Esophagus muscularis mucosa (tissue), 4 donors: ENCODE measurements around the gene CKLF. TPM values are rescaled to one million over a fixed set of nuclear protein-coding genes. Genes with fewer than 3 reads are reported as not detected.

Source experiments
- DNase-seq: peaks from one replicate; pipeline ENCODE4 v3.0.0-alpha.2; 2017; ENCODE audit errors: extremely low spot score
- H3K27ac ChIP-seq, 4 donors: fragments of 200-600 bp; sonication (generic); replicated peaks in 1 of 4; 1 replicate in 3 of 4; 2 replicates in 1 of 4; pipeline ENCODE4 v1.5.1; 2016 to 2019; ENCODE audit warnings: mild to moderate bottlenecking in 1 of 4
- H3K27me3 ChIP-seq, 4 donors: fragments of 200-600 bp; sonication (generic); one replicate each; pipeline versions ENCODE4 v1.5.1 to v1.6.0; 2016 to 2019
- H3K36me3 ChIP-seq, 4 donors: fragments of 200-600 bp; sonication (generic); one replicate each; pipeline ENCODE4 v1.5.1; 2016 to 2019
- H3K4me1 ChIP-seq, 4 donors: fragments of 200-600 bp; sonication (generic); one replicate each; pipeline ENCODE4 v1.5.1; 2016 to 2019
- H3K4me3 ChIP-seq, 4 donors: fragments of 200-600 bp; sonication (generic); 1 replicate in 2 of 4; 2 replicates in 2 of 4; pipeline ENCODE4 v1.5.1; 2016 to 2019; ENCODE audit warnings: mild to moderate bottlenecking in 4 of 4, moderate library complexity in 1 of 4
- H3K9me3 ChIP-seq, 4 donors: fragments of 200-600 bp; sonication (generic); 1 replicate in 3 of 4; 2 replicates in 1 of 4; pipeline ENCODE4 v1.5.1; 2016 to 2019
- EP300 ChIP-seq: sonication (generic); formaldehyde crosslinking; IDR thresholded peaks from one replicate; pipeline ENCODE4 v1.6.1; 2017; ENCODE audit warnings: antibody characterized with exemption
- POLR2A ChIP-seq: fragments of 450-650 bp; IDR thresholded peaks from one replicate; pipeline ENCODE4 v1.6.1; 2017; ENCODE audit warnings: antibody characterized with exemption, moderate library complexity, mild to moderate bottlenecking, low read depth
- POLR2AphosphoS5 ChIP-seq, 2 donors: sonication (generic); formaldehyde crosslinking; IDR thresholded peaks; one replicate each; pipeline ENCODE4 v1.6.1; 2017; ENCODE audit warnings: antibody characterized with exemption in 2 of 2
- WGBS: methylation state at CpG from one replicate; pipeline ENCODE4 v1.1.5; 2018; 5-methylcytosine and 5-hydroxymethylcytosine counted together
- intact Hi-C: fragments of 100-400 bp; cut with DNase I; formaldehyde crosslinking; loops from one replicate; pipeline ENCODE4 v1.15.1; 2023
- small RNA-seq, 3 donors: library from RNA; depleted of rRNA; stranded (forward); fragments of <200 nt; gene quantifications; one replicate each; pipeline ENCODE3, GENCODE V24; 2016
- total RNA-seq, 4 donors: library from RNA; depleted of rRNA; stranded (reverse); fragments of >200 nt; gene quantifications; one replicate each; pipeline versions ENCODE4 v1.1.0 to v1.2.1, GENCODE V29; 2016
- TF ChIP-seq, protein P1 (sequence below), 3 experiments: fragments of 200-600 bp in 2 of 3; fragments of 450-650 bp in 1 of 3; sonication (generic) in 2 of 3; IDR thresholded peaks; one replicate each; pipeline ENCODE4 v1.5.1; 2017 to 2019; ENCODE audit warnings: antibody characterized with exemption in 3 of 3, mild to moderate bottlenecking in 2 of 3, moderate library complexity in 1 of 3

The CKLF gene
- total RNA-seq, 4 donors from 2014 or later, result 18.1 to 28.2 (median 24.2) TPM

DNA sequence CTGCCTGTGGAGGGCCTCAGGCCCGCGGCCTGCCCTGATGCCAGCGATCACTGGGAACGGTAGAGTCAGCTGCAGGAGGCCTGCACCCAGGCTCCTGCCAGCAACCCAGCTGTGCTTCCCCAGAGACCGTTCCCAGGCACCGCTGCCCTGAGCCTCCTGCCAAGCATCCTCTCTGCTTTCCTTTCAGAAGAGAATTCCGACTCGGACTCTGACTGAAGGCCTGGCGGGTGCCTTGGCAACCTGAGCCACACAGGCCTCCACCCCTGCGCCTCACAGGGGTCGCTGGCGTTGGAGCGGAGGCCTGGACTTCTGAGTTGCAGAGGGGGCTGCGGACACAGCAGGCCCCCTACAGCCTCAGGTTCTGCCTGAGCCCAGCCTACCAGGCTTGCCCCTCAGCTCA, 60.0 kb downstream of the CKLF start:
- Histone ChIP-seq H3K27ac (no peak overlapping the region), H3K36me3 (peaks cover 7 to 64% (median 55%) of the 10 kb centered on the region in 4 donors), H3K4me1 (peaks cover 9 to 17% (median 13%) of the 10 kb centered on the region in 4 donors), H3K9me3 (no peaks in the 10 kb centered on the region), H3K4me3 (no peak overlapping the region), H3K27me3 (no peaks in the 10 kb centered on the region)
- intact Hi-C loops, result no loop called here
- DNase-seq, result no peak
- WGBS, result 87% methylated on average over 5 of the region's 14 CpGs
- TF ChIP-seq, protein P1, sequence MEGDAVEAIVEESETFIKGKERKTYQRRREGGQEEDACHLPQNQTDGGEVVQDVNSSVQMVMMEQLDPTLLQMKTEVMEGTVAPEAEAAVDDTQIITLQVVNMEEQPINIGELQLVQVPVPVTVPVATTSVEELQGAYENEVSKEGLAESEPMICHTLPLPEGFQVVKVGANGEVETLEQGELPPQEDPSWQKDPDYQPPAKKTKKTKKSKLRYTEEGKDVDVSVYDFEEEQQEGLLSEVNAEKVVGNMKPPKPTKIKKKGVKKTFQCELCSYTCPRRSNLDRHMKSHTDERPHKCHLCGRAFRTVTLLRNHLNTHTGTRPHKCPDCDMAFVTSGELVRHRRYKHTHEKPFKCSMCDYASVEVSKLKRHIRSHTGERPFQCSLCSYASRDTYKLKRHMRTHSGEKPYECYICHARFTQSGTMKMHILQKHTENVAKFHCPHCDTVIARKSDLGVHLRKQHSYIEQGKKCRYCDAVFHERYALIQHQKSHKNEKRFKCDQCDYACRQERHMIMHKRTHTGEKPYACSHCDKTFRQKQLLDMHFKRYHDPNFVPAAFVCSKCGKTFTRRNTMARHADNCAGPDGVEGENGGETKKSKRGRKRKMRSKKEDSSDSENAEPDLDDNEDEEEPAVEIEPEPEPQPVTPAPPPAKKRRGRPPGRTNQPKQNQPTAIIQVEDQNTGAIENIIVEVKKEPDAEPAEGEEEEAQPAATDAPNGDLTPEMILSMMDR (IDR thresholded peaks at IDR 0.05), result no peak
- TF ChIP-seq POLR2AphosphoS5 (IDR thresholded peaks at IDR 0.05) (no peak), EP300 (no peak), POLR2A (no peak)

DNA sequence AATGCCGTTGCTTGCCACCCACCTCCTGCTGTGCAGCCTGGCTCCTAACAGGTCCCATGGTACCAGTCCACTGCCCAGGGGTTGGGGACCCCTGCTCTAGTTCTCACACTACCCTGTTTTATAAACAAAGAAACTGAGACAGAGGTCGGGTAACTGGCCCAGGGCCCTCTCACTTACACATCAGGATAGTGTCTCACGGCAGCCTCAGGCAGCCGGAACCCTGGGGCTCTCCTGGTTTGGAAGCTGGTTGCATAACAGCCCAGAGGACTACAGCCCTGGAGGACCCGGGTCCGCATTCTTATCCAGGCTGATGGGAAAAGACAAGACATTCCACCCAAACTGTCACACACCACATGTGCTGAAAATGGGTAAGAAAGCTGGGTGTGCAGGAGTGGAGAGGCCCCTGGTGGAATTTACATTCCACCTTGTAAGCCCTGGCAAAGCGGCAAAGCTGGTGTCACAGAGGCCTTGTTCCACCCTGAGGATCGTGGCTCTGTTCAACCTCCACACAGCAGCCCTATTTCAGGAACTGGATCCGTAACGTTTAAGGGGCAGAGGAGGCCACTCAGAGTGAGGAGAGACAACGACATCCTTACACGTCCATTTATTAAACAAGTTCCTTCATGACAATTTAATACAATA, 61.9 kb downstream of the CKLF start:
- DNase-seq, result no peak
- Histone ChIP-seq H3K27ac (no peak overlapping the region), H3K36me3 (peaks cover 7 to 62% (median 52%) of the 10 kb centered on the region in 4 donors), H3K27me3 (no peaks in the 10 kb centered on the region), H3K4me3 (no peak overlapping the region), H3K9me3 (no peaks in the 10 kb centered on the region), H3K4me1 (peaks cover 6 to 15% (median 10%) of the 10 kb centered on the region in 4 donors)
- TF ChIP-seq EP300, result no peak
- TF ChIP-seq POLR2AphosphoS5 (IDR thresholded peaks at IDR 0.05), result no peak
- TF ChIP-seq, protein P1 (IDR thresholded peaks at IDR 0.05), result no peak
- TF ChIP-seq POLR2A, result no peak
- WGBS, result 81% methylated on average over 12 of the region's 12 CpGs
- intact Hi-C loops, result no loop called here

Small RNA genes lying within 50 kb of the gene (small RNA-seq; reads per million reads assigned to genes)
- gene CKLF-CMTM1, result 0 reads per million in 3 donors

Other genes starting within 250 kb of the CKLF start
- gene CDH5, start 185.9 kb upstream of the CKLF start, total RNA-seq, result 10 to 100 TPM; 19.5 to 63.1 (median 50.6) TPM
- under 1 TPM in 2 of 4 donors, not detected in 2; 0.23 to 0.50 TPM for gene BEAN1, start 125.3 kb upstream of the CKLF start, total RNA-seq
- gene TK2, start 2.5 kb upstream of the CKLF start, total RNA-seq, result 10 to 100 TPM; 26.3 to 35.2 (median 30.0) TPM
- 1 to 10 TPM in 3 of 4 donors, not detected in 1; 1.4 to 2.0 (median 1.7) TPM for gene CMTM1, start 13.9 kb downstream of the CKLF start, total RNA-seq
- 1 to 10 TPM in 1 of 4 donors, not detected in 3; 1.8 TPM for gene CMTM2, start 26.9 kb downstream of the CKLF start, total RNA-seq
- 10 to 100 TPM; 13.7 to 24.5 (median 17.3) TPM for gene CMTM3, start 52.1 kb downstream of the CKLF start, total RNA-seq
- gene CMTM4, start 144.2 kb downstream of the CKLF start, total RNA-seq, result 10 to 100 TPM in 3 of 4 donors, 1 to 10 TPM in 1; 9.8 to 19.8 (median 15.0) TPM
- 100 to 1,000 TPM; 167 to 203 (median 186) TPM for gene DYNC1LI2, start 199.0 kb downstream of the CKLF start, total RNA-seq
- not detected for gene TERB1, start 249.0 kb downstream of the CKLF start, total RNA-seq